Measurements from ENCODE around the gene MARCHF9.

MARCHF9 gene

DNA sequence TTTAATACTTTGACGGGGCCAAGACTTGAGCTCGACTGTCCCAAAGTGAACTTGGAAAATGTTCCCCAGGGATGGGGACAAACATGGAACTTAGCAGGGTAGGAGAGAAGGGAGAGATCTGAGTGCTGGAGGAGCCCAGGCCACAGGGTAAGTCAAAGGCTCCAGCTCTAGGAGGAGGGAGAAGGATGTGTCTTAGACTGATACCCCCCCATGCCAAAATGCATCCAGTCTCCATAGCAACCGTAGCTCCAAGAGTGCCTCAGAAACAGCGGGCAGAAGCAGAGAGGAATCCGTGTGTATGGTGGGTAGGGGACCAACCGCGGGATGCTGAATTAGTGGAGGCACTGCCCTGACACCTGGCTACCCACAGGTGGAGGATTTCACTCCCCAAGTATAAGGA, 15.5 kb upstream of the MARCHF9 start:
- no peak for DNase-seq

DNA sequence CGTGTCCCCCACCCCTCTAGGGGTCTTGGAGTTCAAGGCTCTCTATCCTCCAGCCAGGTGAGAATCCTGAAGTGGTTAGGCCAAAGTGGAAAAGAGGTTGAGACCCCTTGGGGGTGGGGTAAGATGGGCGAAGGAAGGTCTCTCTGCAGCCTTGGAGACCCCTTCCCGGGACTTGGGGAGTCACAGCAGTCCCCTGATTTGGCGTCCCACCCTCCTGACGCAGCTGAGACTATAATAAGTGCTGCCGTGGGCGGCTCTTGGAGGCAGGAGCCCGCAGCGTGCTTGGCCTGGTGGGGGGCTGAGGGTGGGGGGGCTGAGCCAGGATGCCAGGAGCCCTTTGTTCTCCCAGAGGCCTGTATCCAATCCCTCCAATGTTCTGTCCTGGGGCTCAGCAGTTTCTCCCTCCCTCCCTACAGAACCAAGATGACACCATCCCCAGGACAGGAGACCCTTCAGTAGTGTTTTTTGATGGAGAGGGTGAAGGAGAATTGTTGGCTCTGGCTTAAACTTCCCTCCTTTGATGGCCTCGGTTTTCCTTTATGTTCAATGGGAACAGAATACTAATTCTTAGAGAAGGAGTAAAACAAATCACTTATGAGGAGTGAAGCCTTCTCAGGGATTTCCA, 14.9 kb upstream of the MARCHF9 start:
- DNase-seq = no peak

DNA sequence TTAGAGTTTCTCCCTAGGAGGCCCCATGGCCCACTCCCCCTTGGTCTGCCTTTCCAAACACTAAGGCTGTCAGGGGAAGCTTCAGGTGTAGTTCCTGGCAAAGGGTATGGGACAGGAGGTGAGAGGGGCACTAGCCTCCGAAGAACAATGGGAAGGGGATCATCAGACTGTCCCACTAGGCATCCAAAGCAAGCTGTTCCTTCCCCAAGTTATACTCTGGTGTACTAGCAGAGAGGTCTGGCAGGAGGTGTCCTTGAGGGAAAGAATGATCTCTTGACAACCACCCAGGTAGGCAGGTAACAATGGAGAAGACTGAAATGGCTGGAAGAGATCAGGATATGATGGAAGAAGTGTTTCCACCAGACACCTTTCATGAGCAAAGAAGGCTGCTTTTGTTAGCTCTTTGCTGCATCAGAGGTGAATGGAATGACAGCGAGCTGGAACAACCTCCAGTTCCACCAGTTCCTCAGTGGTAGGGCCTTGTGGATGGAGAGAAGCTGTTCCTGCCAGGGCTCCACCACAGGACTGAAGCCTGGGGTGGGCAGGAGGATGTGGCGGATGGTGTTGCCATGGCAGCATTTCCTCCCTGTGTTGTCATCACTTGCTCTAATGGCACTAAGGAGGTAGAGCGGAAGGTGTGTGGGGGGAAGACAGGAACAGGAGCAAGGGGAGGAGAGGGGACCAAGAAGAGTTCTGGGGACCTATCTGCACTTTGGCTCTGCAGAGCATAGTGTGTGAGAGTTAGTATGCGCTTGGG, 14.1 kb upstream of the MARCHF9 start:
- no peak for DNase-seq

- DNase-seq = no peak
Measured at GRCh38 chr12:57741413-57741789, 13.5 kb upstream of the MARCHF9 start.

GRCh38 chr12:57741844-57742738, 12.8 kb upstream of the MARCHF9 start:
- no peak for DNase-seq

DNA sequence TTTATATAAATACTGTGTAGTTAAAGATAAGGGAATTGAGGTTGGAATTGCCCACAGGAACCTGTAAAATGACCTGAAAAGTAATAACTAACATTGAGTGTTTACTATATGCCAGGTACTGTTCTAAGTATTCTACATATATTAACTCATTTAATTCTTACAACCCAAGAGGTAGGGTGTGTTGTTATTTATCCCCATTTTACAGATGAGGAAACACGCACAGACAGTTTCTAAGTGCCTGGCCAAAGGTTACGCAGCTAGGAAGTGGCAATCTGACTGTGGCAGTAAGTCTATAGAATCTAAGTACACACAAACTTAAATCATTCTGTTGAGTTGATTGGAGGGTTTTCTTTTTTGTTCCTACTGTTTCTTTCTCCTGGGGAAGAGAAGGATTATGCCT, 11.1 kb upstream of the MARCHF9 start:
- DNase-seq = no peak

- peak; percentile 92 for DNase-seq
Measured at GRCh38 chr12:57744194-57744776, 10.6 kb upstream of the MARCHF9 start.

GRCh38 chr12:57744777-57745484, 10.0 kb upstream of the MARCHF9 start, which contains the start of gene TSPAN31:
TSS of gene TSPAN31 (plus strand) at chr12:57745039. CDS start at chr12:57745155, 116 bp downstream.
- DNase-seq = peak; percentile 96

GRCh38 chr12:57745485-57745881, 9.4 kb upstream of the MARCHF9 start:
- no peak for DNase-seq

DNA sequence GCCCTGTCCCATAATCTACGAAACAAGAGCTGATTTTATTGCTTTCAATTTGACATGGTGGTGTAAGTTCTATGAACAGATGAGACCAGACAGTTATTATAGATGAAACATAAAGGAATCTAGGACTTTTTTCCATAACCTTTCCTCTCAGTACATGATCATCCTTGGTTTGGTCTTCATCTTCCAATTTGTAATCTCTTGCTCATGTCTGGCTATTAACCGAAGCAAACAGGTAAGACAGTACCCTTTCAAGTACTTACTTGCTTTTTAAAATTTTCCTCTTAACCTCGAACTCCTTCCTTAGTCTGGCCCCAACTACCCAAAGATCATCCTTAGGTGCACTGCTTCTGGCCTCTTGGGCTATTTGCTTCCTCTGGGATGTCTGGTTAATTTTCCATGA, 8.9 kb upstream of the MARCHF9 start:
- no peak for DNase-seq

DNA sequence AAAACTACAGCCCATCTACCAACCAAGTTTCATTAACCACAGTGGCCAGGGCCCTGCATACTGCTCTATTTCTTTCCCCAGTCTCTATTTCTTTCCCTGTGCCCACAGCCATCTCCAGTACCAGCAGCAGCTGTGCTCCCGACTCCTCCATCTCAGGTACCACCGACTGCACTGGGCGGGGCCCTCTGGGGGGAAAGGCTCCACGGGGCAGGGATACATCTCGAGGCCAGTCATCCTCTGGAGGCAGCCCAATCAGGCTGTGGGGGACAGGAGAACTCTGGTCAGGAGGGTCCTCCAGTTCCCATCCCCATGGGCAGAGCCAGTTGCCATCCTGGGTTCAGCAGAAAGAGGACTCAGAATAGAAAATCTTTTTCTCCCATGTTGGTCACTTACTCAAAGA, 5.8 kb upstream of the MARCHF9 start:
- DNase-seq = no peak

GRCh38 chr12:57750561-57751431, 4.1 kb upstream of the MARCHF9 start:
- no peak for DNase-seq

DNA sequence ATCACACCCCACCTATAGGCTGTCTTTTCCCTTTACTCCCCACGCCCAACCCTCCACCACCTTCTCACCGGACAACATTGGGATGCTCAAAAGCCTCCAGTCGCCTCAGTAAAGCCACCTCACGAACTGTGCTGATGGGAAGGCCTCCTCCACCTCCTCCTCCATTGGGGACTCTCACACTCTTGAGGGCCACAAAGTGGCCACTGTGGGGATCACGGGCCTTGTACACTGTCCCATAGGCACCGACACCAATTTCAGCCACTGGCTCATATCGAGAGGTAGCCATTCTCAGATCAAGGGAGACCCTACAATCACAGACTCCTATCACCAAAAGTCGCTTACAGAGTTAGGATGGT, 3.5 kb upstream of the MARCHF9 start:
- no peak for DNase-seq

GRCh38 chr12:57751788-57752667, 2.9 kb upstream of the MARCHF9 start, which contains the start of gene CDK4:
TSS of gene CDK4 (minus strand) at chr12:57752310. CDS start at chr12:57751717, 593 bp downstream.
- peak; percentile 99 for DNase-seq

GRCh38 chr12:57752668-57753000, 2.3 kb upstream of the MARCHF9 start:
- DNase-seq = no peak

DNA sequence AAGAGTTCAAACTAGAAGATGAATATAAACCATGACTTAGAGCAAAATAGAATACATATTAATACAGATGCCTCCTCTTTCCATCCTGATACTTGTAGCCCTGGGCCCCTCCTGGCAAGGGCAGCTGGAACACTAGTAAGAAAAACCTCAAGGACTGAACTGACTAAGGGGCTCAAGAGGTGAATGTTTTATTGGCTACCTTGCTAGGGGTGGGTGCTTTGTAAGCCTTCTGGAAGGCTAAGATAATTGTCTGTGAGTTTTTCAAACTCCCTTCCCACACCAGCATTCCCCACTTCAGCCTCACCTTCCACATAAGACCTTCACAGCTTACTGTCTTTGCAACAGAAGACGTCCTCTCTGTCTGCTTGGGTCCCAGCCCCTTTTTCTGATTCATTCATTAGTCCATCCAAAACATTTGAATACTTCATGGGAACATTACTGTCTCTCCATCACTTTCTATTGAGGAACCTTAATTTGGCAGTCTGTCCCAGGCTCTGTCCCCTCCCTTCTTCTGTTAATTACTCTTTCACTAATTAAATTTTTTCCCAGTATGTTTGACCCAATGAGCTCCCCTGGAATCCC, 1.1 kb upstream of the MARCHF9 start:
- DNase-seq = no peak

DNA sequence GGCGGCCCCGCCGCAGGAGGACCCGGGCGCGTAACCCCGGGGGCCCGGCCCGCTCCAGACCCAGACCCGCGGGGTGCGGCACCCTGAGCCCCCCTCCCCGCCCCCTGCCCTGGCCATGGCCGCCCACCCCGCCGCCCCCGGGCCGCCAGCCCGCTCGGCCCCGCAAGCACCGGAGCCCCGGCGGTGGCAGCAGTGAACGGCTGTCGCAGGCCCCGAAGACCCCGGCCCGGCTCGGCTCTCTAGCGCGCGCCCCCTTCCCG, 221 bp downstream of the MARCHF9 start:
- no peak for DNase-seq

DNA sequence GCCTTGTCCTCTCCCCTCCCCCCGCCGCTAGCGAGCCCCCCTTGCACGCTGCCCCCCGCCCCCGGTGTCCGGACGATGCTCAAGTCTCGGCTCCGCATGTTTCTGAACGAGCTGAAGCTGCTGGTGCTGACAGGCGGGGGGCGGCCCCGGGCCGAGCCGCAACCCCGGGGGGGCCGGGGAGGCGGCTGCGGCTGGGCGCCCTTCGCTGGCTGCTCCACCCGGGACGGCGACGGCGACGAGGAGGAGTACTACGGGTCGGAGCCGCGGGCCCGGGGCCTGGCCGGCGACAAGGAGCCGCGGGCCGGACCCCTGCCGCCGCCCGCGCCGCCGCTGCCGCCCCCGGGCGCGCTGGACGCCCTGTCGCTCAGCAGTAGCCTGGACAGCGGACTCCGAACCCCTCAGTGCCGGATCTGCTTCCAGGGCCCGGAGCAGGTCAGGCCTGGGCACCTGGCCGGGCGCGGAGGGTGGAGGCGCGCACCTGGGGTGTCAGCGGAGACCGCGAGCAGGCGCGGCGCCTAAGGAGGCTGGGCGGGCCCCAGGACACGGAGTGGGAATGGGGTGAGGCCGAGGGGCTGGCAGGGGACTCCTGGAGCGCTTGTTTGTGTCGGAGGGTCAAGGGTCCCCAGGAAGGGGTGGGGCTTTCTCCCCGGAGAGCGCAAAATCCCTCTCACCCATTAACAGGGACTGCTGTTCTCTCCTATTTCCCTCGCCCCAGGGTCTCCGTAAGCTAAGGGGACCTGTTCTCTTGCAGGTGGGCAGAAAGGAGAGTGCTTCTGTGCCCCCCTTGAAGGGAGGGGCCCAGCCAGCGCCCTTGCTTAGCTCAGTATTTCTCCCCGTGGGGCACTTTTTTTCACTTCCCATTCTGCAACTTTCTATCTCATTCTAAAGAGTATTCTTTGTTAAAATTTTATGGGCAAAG, 810 bp downstream of the MARCHF9 start:
- no peak for DNase-seq

Data from NCI-H345 (cell line).